B cell (primary cell): ENCODE data around the gene CSF1R. TPM values are rescaled to one million over a fixed set of nuclear protein-coding genes. Genes with fewer than 3 reads are reported as not detected.

Source experiments
- ATAC-seq: fragments of 200-7000 bp; cut with Tn5 transposase; one replicate; pipeline ENCODE4 v1.10.0; 2021; ENCODE audit warnings: low read depth, mild to moderate bottlenecking, moderate number of reproducible peaks, moderate library complexity
- CTCF ChIA-PET: fragments of 350-600 bp; sonication (Branson Sonifier 250); formaldehyde crosslinking; loops from one replicate; lab custom pipeline; 2021; ENCODE audit warnings: antibody characterized with exemption, inconsistent platforms; lab: Charles Lee
- POLR2A ChIA-PET: fragments of 350-600 bp; sonication (Branson Sonifier 250); formaldehyde crosslinking; loops from one replicate; lab custom pipeline; 2021; ENCODE audit warnings: antibody characterized with exemption; lab: Charles Lee
- DNase-seq: peaks from one replicate; pipeline ENCODE4 v3.0.0; 2013
- H2AFZ ChIP-seq: 2 replicates; pipeline ENCODE4 v1.6.1; 2012; ENCODE audit warnings: mild to moderate bottlenecking, low read depth, low read length; ENCODE audit not compliant: insufficient read depth, poor library complexity, severe bottlenecking
- H3K27ac ChIP-seq, 2 donors: 1 replicate in 1 of 2; 2 replicates in 1 of 2; pipeline ENCODE4 v1.5.1; 2012 to 2013; ENCODE audit warnings: low read length in 2 of 2, mild to moderate bottlenecking in 2 of 2, moderate library complexity in 1 of 2
- H3K27me3 ChIP-seq, 4 experiments: fragments of 200-600 bp in 1 of 4; sonication (generic) in 1 of 4; replicated peaks in 1 of 4; 1 replicate in 2 of 4; 2 replicates in 2 of 4; pipeline versions ENCODE4 v1.6.1 to v1.7.0; 2013 to 2016; ENCODE audit warnings: low read length in 3 of 4, mild to moderate bottlenecking in 2 of 4, mixed read lengths in 1 of 4, moderate library complexity in 1 of 4; ENCODE audit not compliant: insufficient read depth in 4 of 4, control insufficient read depth in 3 of 4; ENCODE audit errors: control extremely low read depth in 1 of 4
- H3K36me3 ChIP-seq, 2 experiments: replicated peaks in 1 of 2; 1 replicate in 1 of 2; 2 replicates in 1 of 2; pipeline versions ENCODE4 v1.6.1 to v1.7.1; 2013; ENCODE audit warnings: low read length in 1 of 2; ENCODE audit not compliant: insufficient read depth in 2 of 2, control insufficient read depth in 1 of 2; ENCODE audit errors: control extremely low read depth in 1 of 2, extremely low read depth in 1 of 2
- H3K4me1 ChIP-seq, 2 donors: fragments of 200-600 bp in 1 of 2; sonication (generic) in 1 of 2; 1 replicate in 1 of 2; 2 replicates in 1 of 2; pipeline versions ENCODE4 v1.5.1 to v1.6.1; 2013 to 2017; ENCODE audit warnings: low read length in 2 of 2; ENCODE audit not compliant: control insufficient read depth in 2 of 2, insufficient read depth in 2 of 2
- H3K4me2 ChIP-seq: replicated peaks from 2 replicates; pipeline ENCODE3; 2012; ENCODE audit warnings: mild to moderate bottlenecking, low read depth, low read length; ENCODE audit not compliant: poor library complexity, severe bottlenecking
- H3K4me3 ChIP-seq, 5 experiments: fragments of 200-600 bp in 1 of 5; sonication (generic) in 1 of 5; 1 replicate in 3 of 5; 2 replicates in 2 of 5; pipeline versions ENCODE4 v1.5.1 to v1.7.0; 2011 to 2016; ENCODE audit warnings: low read length in 4 of 5, mild to moderate bottlenecking in 4 of 5, low read depth in 2 of 5, control low read depth in 1 of 5, moderate library complexity in 1 of 5; ENCODE audit not compliant: insufficient read depth in 1 of 5; ENCODE audit errors: control extremely low read depth in 1 of 5, extremely low read depth in 1 of 5
- H3K79me2 ChIP-seq: fragments of 200-600 bp; sonication (generic); one replicate; pipeline ENCODE4 v1.6.0; 2016; ENCODE audit warnings: low read length; ENCODE audit not compliant: control insufficient read depth, insufficient read depth
- H3K9ac ChIP-seq: fragments of 200-600 bp; sonication (generic); 2 replicates; pipeline ENCODE4 v1.6.1; 2017; ENCODE audit warnings: mild to moderate bottlenecking, low read length, moderate library complexity
- H3K9me3 ChIP-seq, 3 donors: one replicate each; pipeline versions ENCODE4 v1.6.1 to v1.7.1; 2013; ENCODE audit warnings: low read length in 2 of 3; ENCODE audit not compliant: control insufficient read depth in 2 of 3, insufficient read depth in 1 of 3; ENCODE audit errors: control extremely low read depth in 1 of 3
- H4K20me1 ChIP-seq: 2 replicates; pipeline ENCODE4 v1.6.0; 2012; ENCODE audit warnings: mild to moderate bottlenecking, low read length; ENCODE audit not compliant: insufficient read depth, control insufficient read depth, poor library complexity, severe bottlenecking
- H3K27ac Mint-ChIP-seq: one replicate; pipeline ENCODE4 v1.8.0; 2021; ENCODE audit warnings: mixed read lengths
- H3K27me3 Mint-ChIP-seq: one replicate; pipeline ENCODE4 v1.8.0; 2021; ENCODE audit warnings: mixed read lengths
- H3K4me1 Mint-ChIP-seq: one replicate; pipeline ENCODE4 v1.8.0; 2021; ENCODE audit warnings: mixed read lengths
- H3K4me3 Mint-ChIP-seq: one replicate; pipeline ENCODE4 v1.8.0; 2021; ENCODE audit warnings: mixed read lengths
- H3K9me3 Mint-ChIP-seq: one replicate; pipeline ENCODE4 v1.8.0; 2022; ENCODE audit warnings: mixed read lengths; ENCODE audit not compliant: insufficient read depth
- EZH2 ChIP-seq: IDR thresholded peaks from 2 replicates; pipeline ENCODE4 v1.6.1; 2012; ENCODE audit warnings: borderline replicate concordance, low read depth, mild to moderate bottlenecking, moderate library complexity, low read length; ENCODE audit not compliant: insufficient read depth, poor library complexity, severe bottlenecking
- WGBS: methylation state at CpG from one replicate; pipeline ENCODE4 v1.1.5; 2013; ENCODE audit warnings: missing lambda C conversion rate; ENCODE audit not compliant: insufficient coverage; 5-methylcytosine and 5-hydroxymethylcytosine counted together
- intact Hi-C: fragments of 100-400 bp; cut with micrococcal nuclease; formaldehyde crosslinking; loops from one replicate; pipeline ENCODE4 v1.10.0; 2022
- polyA minus RNA-seq: library from RNA; depleted of rRNA, polyadenylated mRNA; stranded (reverse); fragments of >200 nt; gene quantifications from 2 replicates; pipeline ENCODE4 v1.2.3, GENCODE V29; 2012
- polyA plus RNA-seq: library from polyadenylated mRNA; depleted of rRNA; stranded (reverse); fragments of >200 nt; gene quantifications from 2 replicates; pipeline ENCODE4 v1.2.3, GENCODE V29; 2012
- total RNA-seq, 2 donors: library from RNA; stranded (reverse); fragments of 120-200 nt in 1 of 2; gene quantifications; 1 replicate in 1 of 2; 2 replicates in 1 of 2; pipeline versions ENCODE4 v1.2.3 to v1.2.4, GENCODE V29; 2013 to 2022
- TF ChIP-seq, protein P1 (sequence below): fragments of 200-600 bp; IDR thresholded peaks from one replicate; pipeline ENCODE4 v1.8.0; 2022; ENCODE audit warnings: antibody characterized with exemption, mild to moderate bottlenecking

Gene CSF1R
- total RNA-seq (1.5 and 1.6 TPM in 2 replicates), polyA plus RNA-seq (1.9 and 2.5 TPM in 2 replicates), polyA minus RNA-seq (2.0 and 2.2 TPM in 2 replicates)
- 2.3 TPM for total RNA-seq (2013)

GRCh38 chr5:150085950-150086715 is at the start of gene CSF1R:
Gene CSF1R (minus strand): TSS chr5:150086554. CDS start chr5:150086427, 127 bp downstream.
- intact Hi-C loops, result no loop called here
- H3K9me3 Mint-ChIP-seq, result no peaks in the 10 kb centered on the region

More at GRCh38 chr5:150085950-150086715, at the start of gene CSF1R:
- Histone ChIP-seq H3K9ac (no peak within 1 kb of the TSS), H4K20me1 (no peaks in the 10 kb centered on the region), H3K4me1 (peaks cover 19% of the 10 kb centered on the region in 2 donors), H3K27me3 (no peaks in the 10 kb centered on the region), H3K4me2 (no peak within 1 kb of the TSS), H3K36me3 (no peaks in the 10 kb centered on the region), H3K4me3 (peak within 1 kb of the TSS in 1 of 5 experiments; percentile 34), H2AFZ (no peak within 1 kb of the TSS), H3K79me2 (no peaks in the 10 kb centered on the region), H3K9me3 (no peaks in the 10 kb centered on the region), H3K27ac (no peak within 1 kb of the TSS)
- peaks cover 31% of the 10 kb centered on the region for H3K4me1 Mint-ChIP-seq
- CTCF ChIA-PET, result no interaction called here
- 64% methylated on average over 7 of the region's 9 CpGs for whole genome bisulfite sequencing
- H3K4me3 Mint-ChIP-seq, result no peak within 1 kb of the TSS
- no peak within 1 kb of the TSS for H3K27ac Mint-ChIP-seq
- TF ChIP-seq EZH2, result no peak
- TF ChIP-seq, protein P1, sequence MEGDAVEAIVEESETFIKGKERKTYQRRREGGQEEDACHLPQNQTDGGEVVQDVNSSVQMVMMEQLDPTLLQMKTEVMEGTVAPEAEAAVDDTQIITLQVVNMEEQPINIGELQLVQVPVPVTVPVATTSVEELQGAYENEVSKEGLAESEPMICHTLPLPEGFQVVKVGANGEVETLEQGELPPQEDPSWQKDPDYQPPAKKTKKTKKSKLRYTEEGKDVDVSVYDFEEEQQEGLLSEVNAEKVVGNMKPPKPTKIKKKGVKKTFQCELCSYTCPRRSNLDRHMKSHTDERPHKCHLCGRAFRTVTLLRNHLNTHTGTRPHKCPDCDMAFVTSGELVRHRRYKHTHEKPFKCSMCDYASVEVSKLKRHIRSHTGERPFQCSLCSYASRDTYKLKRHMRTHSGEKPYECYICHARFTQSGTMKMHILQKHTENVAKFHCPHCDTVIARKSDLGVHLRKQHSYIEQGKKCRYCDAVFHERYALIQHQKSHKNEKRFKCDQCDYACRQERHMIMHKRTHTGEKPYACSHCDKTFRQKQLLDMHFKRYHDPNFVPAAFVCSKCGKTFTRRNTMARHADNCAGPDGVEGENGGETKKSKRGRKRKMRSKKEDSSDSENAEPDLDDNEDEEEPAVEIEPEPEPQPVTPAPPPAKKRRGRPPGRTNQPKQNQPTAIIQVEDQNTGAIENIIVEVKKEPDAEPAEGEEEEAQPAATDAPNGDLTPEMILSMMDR, result no peak
- POLR2A ChIA-PET, result no interaction called here
- ATAC-seq (no peak), DNase-seq (no peak)
- peaks cover 14% of the 10 kb centered on the region for H3K27me3 Mint-ChIP-seq
